Muscle layer of colon (tissue), 2 donors: ENCODE results near the gene AGAP1.

Experiments used
- H3K27ac ChIP-seq: one replicate; pipeline ENCODE4 v1.7.0; 2013; ENCODE audit warnings: low read depth, mild to moderate bottlenecking, low read length, moderate library complexity
- H3K27me3 ChIP-seq, 2 donors: one replicate each; pipeline ENCODE4 v1.7.0; 2013; ENCODE audit warnings: low read length in 2 of 2, mild to moderate bottlenecking in 2 of 2; ENCODE audit not compliant: insufficient read depth in 2 of 2, control insufficient read depth in 1 of 2
- H3K36me3 ChIP-seq: one replicate; pipeline ENCODE4 v1.7.0; 2013; ENCODE audit warnings: mild to moderate bottlenecking, low read length; ENCODE audit not compliant: insufficient read depth
- H3K4me1 ChIP-seq: one replicate; pipeline ENCODE4 v1.7.0; 2013; ENCODE audit warnings: mild to moderate bottlenecking, low read length; ENCODE audit not compliant: insufficient read depth
- H3K4me3 ChIP-seq, 2 donors: one replicate each; pipeline ENCODE4 v1.7.0; 2013; ENCODE audit warnings: low read length in 2 of 2, low read depth in 1 of 2, mild to moderate bottlenecking in 1 of 2, moderate library complexity in 1 of 2
- H3K9ac ChIP-seq: one replicate; pipeline ENCODE4 v1.7.0; 2013; ENCODE audit warnings: low read length
- H3K9me3 ChIP-seq: one replicate; pipeline ENCODE4 v1.7.0; 2013; ENCODE audit warnings: mild to moderate bottlenecking, low read length
- donor health status: abdominal sarcoma.
- donor health status: Adenocarcinoma of cecum.

The AGAP1 gene

DNA sequence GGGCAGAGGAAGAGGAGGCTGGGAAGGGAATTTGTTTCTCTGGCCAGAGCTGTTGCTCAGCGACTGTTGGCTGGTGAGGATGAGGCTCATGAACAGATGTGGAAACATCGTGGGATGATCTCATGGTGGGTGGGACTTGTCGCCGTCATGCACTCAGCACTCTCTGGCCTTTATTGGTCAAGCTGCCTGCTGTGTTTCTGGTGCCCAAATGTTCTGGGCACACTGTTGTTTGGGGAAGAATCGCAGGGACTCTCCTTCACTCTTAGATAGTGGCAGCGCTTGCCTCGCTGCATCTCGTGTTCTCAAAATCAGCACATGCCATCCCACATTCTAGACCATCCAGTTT, 145.6 kb downstream of the AGAP1 start:
- Histone ChIP-seq H3K9ac (peak overlapping the region; percentile 88), H3K4me3 (peak overlapping the region in 1 of 2 donors; percentile 28), H3K4me1 (peaks cover 56% of the 10 kb centered on the region), H3K27ac (peak overlapping the region; percentile 84), H3K9me3 (no peaks in the 10 kb centered on the region), H3K36me3 (no peaks in the 10 kb centered on the region), H3K27me3 (no peaks in the 10 kb centered on the region)

DNA sequence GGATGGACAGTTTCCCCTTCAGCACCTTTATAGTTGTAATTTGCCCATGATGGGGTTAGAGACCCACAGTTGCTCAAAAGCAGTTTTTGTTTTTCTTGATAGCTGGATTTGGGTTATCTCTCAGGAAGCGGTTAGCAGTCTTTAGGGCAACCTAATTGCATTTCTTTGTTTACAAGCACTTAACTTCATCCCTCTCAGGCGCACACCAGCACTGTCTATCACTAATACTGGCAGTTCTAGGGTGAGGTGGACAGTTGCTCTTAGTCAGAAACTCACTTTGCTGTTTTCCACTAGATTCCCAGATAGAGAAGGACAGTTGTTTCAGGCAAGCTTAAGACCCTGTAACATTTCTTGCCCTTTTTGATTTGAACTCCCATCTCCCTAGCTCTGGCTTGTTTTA, 146.0 kb downstream of the AGAP1 start:
- Histone ChIP-seq H3K4me3 (peak overlapping the region in 1 of 2 donors; percentile 28), H3K27ac (peak overlapping the region; percentile 84), H3K4me1 (peaks cover 58% of the 10 kb centered on the region)

DNA sequence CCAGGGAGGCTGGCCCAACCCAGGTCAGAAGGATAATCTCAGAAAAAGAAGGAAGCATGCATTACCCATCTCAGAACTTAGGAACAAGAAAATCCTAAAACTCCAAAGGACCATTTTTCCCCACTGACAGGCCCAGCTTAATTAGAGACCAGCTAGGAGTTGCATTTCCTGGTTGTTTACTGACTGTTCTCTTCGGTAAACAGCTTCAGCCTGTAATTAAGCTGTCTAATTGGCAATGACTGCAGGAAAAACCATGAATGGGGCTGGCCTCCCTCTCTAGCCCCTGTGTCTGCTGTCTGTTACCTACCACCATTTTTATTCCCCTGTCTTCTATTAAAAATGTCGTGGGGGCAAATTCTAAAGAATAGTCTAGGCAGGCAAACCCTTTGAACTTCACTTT, 146.5 kb downstream of the AGAP1 start:
- peak overlapping the region in 1 of 2 donors; percentile 17 for H3K4me3 ChIP-seq
- peak overlapping the region; percentile 84 for H3K27ac ChIP-seq
- no peaks in the 10 kb centered on the region for H3K27me3 ChIP-seq
- H3K9me3 ChIP-seq, result no peaks in the 10 kb centered on the region
- H3K4me1 ChIP-seq, result peaks cover 58% of the 10 kb centered on the region
- no peaks in the 10 kb centered on the region for H3K36me3 ChIP-seq
- peak overlapping the region; percentile 88 for H3K9ac ChIP-seq

More for the DNA sequence above, 146.0 kb downstream of the AGAP1 start:
- no peaks in the 10 kb centered on the region for H3K27me3 ChIP-seq
- H3K36me3 ChIP-seq, result no peaks in the 10 kb centered on the region
- peak overlapping the region; percentile 88 for H3K9ac ChIP-seq
- no peaks in the 10 kb centered on the region for H3K9me3 ChIP-seq

DNA sequence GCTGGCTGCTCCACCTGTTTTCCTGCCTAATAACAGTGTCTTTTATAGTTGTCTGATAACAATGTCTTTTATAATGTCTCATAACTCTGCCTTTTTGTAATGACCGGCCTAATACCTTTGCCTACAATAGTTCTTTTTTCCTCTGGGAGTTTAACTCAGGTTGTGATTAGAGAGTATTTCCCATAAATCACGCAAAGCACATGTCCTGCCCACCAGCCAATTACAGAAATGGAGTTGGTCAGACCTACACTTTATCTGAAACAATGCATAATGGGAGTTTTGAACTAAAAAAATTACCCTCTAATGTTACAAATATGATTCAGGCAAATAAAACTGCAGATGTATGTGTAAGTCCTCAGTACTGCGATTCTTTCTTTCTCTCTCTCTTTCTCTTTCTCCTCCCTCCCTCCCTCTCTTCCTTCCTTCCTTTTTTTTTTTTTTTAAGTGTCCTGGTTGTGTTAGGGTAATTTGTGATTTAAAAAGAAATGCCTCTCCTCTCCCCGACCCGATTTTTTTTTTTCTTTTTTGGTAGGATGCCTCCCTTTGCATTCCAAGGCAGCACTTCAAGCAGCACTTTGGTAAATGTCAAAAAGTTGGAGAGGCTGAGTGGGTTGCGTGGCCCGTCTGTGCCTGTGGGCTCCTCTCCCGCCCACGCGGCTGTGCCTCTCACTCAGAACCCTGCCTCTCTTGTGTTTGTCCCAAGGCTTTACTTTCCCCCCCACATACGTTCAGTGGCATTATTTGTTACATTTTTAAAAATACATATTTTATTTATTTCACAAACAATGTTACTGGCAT, 147.3 kb downstream of the AGAP1 start:
- no peaks in the 10 kb centered on the region for H3K27me3 ChIP-seq
- H3K9ac ChIP-seq, result peak overlapping the region; percentile 88
- peak overlapping the region; percentile 90 for H3K27ac ChIP-seq
- H3K36me3 ChIP-seq, result no peaks in the 10 kb centered on the region
- no peaks in the 10 kb centered on the region for H3K9me3 ChIP-seq
- peak overlapping the region; percentile 17 to 22 for H3K4me3 ChIP-seq
- peaks cover 58% of the 10 kb centered on the region for H3K4me1 ChIP-seq

DNA sequence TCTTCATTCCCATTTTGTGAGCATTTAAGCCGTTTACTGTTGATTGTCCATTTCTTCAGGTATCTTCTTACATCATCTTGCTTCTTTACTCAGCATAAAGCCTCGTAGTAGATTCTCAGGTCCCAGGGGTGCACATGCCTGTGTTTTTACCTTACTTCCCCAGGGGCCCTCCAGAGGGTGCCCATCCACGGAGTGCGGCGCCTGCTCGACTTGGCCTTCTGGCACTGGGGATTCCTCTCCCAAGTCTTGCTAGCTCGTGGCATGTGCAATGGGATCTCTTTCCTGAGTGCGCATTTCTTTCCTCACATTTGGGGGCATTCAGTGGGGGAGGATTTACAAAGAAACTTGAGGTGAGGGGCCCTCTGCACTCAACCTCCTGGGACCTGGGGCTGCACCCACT, 148.1 kb downstream of the AGAP1 start:
- Histone ChIP-seq H3K4me1 (peaks cover 57% of the 10 kb centered on the region), H3K4me3 (peak overlapping the region in 1 of 2 donors; percentile 22), H3K27ac (peak overlapping the region; percentile 90), H3K27me3 (no peaks in the 10 kb centered on the region), H3K9ac (no peak overlapping the region), H3K9me3 (no peaks in the 10 kb centered on the region), H3K36me3 (no peaks in the 10 kb centered on the region)

DNA sequence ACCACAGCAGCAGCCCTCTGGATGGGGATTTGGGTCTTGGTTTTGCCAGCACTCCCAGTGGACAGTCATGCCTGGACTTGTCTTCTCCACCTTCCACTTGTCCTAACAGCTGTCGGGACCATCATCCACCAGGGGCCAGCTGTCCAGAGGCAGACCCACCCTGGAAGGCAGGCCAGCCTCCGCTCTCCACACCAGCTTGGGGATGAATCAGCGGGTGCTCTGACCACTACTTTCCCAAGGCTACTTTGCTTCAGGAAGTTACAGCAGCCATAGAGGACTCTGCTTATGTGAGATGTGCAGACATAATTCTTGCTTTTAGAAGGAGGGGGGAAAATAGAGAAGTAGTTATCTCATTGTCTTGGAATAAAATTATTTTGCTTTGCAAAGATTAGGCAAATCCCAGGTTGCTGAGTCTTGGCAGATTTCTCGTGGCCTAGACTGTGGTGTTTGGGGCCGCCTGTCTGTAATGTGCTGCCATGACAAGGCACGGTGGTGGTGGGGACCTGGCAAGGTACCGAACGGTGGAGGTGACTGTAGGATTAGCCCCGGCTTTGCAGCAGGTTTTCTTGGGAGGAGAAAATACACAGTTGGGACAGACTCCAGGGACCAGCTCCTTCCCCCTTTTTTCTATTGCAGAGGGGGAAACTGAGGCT, 148.7 kb downstream of the AGAP1 start:
- H3K4me3 ChIP-seq, result no peak overlapping the region
- no peak overlapping the region for H3K9ac ChIP-seq
- H3K4me1 ChIP-seq, result peaks cover 52% of the 10 kb centered on the region
- H3K27me3 ChIP-seq, result no peaks in the 10 kb centered on the region
- peak overlapping the region; percentile 90 for H3K27ac ChIP-seq
- H3K36me3 ChIP-seq, result no peaks in the 10 kb centered on the region
- H3K9me3 ChIP-seq, result no peaks in the 10 kb centered on the region

DNA sequence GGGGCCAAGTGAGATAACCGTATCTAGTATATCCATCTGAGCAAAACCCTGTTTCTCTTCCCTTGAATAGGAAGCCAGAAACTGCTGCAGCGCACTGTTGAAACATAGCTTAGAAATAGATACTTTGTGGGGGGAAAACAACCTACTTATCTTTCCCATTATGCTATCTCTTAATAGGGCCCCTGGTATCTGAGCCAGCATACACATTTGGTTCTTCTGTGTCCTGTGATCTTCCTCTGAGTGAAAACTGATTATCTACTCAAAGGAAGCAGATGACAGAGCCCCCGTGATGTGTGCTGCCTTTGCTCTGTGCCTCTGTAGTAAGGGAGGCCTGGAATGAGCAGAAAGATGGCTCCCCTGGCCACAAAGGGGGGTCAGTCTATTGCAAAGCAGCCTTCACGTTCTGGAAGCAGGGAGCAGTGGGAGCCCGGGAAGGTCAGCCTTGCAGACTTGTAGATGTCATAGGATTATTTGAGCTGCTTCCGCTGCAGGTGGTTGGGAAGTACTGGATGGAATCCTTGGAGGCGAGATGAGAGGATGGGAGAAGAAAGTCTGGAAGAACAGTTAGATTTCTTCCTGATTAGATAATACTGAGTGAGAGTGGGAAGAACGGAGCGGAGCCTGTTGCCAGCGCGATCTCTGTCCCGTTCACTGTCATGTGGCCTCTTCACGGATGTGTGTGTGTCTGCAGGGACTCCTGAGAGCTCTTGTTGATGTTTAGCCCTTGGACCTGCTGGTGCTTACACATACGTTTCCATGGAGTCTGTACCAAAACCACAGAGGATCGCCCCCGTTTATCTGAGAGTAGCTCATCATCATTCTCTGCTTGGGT, 150.1 kb downstream of the AGAP1 start:
- no peak overlapping the region for H3K27ac ChIP-seq
- H3K9me3 ChIP-seq, result no peaks in the 10 kb centered on the region
- H3K4me1 ChIP-seq, result peaks cover 47% of the 10 kb centered on the region
- no peak overlapping the region for H3K9ac ChIP-seq
- H3K36me3 ChIP-seq, result no peaks in the 10 kb centered on the region
- no peak overlapping the region for H3K4me3 ChIP-seq
- no peaks in the 10 kb centered on the region for H3K27me3 ChIP-seq

DNA sequence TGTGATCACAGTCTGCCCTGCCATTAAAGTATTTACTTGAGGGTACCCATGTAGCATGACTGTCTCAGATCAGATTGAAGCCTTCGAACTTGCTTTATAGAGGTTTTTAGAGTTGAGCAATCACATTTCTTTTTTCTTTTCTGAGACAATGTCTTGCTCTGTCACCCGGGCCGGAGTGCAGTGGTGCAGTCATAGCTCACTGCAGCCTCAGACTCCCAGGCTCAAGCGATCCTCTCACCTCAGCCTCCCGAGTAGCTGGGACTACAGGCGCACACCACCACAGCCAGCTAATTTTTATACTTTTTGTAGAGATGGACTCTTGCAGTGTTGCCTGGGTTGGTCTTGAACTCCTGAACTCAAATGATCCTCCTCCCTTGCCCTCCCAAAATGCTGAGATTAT, 153.4 kb downstream of the AGAP1 start:
- Histone ChIP-seq H3K27ac (no peak overlapping the region), H3K9me3 (no peaks in the 10 kb centered on the region), H3K36me3 (no peaks in the 10 kb centered on the region), H3K9ac (no peak overlapping the region), H3K4me3 (no peak overlapping the region), H3K27me3 (no peaks in the 10 kb centered on the region), H3K4me1 (peaks cover 14% of the 10 kb centered on the region)

DNA sequence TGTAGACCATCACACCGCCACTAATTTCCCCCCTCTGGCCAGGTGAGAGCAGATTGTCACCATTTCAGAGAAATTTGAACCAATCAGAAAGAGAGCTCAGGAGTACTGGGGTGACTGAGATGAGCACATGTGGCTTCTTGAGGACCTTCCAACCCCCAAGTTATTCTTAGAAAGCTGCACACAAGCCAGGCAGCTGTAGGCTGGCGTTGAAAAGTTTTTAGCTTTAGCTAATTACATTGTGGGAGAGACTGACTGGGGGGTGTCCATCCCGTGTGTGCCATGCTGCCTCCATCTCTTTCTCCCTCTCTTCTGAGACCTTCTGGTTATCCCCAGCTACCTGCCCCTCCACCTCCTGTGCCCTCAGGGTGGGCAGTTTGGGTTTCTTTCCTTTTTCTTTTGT, 154.0 kb downstream of the AGAP1 start:
- Histone ChIP-seq H3K9me3 (no peaks in the 10 kb centered on the region), H3K27ac (no peak overlapping the region), H3K9ac (no peak overlapping the region), H3K36me3 (no peaks in the 10 kb centered on the region), H3K4me3 (no peak overlapping the region), H3K4me1 (peaks cover 13% of the 10 kb centered on the region), H3K27me3 (no peaks in the 10 kb centered on the region)

DNA sequence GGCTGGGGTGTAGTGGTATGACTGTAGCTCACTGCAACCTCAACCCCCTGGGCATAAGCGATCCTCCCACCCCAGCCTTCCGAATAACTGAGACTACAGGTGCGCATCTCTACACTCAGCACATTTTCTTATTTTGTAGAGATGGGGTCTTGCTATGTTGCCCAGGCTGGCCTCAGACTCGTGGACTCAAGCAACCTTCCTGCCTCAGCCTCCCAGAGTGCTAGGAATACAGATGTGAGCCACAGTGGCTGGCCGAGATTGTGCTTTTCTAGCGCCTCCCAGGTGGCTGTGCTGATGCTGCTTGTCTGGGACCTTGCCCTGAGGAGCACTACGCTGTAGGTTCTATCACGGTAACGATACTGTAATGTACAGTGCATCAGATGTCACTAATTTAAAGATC, 155.6 kb downstream of the AGAP1 start:
- Histone ChIP-seq H3K9ac (no peak overlapping the region), H3K9me3 (no peaks in the 10 kb centered on the region), H3K36me3 (no peaks in the 10 kb centered on the region), H3K27me3 (no peaks in the 10 kb centered on the region), H3K27ac (no peak overlapping the region), H3K4me1 (peaks cover 11% of the 10 kb centered on the region), H3K4me3 (no peak overlapping the region)

DNA sequence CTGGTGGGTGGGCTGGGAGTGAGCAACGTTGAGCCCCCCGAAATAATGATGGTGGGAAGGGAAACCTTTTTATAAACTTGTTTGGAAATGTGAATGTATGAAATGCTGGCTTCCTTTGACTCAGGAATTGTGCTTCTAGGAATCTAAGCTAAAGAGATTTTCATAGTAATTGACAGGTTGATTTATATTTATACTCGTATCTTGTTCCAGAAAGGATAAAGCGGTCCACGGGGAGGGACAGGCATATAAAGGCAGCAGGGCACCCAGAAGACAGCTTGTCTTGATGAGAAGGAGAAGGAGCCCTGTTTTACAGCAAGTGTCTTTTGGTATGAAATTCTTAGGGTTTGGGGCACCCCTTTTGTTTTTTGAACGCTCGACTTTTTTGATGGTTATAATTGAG, 157.8 kb downstream of the AGAP1 start:
- H3K9me3 ChIP-seq, result no peaks in the 10 kb centered on the region
- no peak overlapping the region for H3K27ac ChIP-seq
- H3K4me3 ChIP-seq, result no peak overlapping the region
- no peaks in the 10 kb centered on the region for H3K27me3 ChIP-seq
- H3K4me1 ChIP-seq, result peaks cover 9% of the 10 kb centered on the region
- H3K36me3 ChIP-seq, result no peaks in the 10 kb centered on the region
- H3K9ac ChIP-seq, result no peak overlapping the region
